GM20431 (cell line): Measurements from ENCODE around the gene NXPH4.

Source experiments
- in situ Hi-C: fragments of 300-500 bp; cut with MseI, MboI; formaldehyde crosslinking; loops from one replicate; pipeline ENCODE4 v1.15.0; 2020; ENCODE audit warnings: low sequenced_read_pairs; ENCODE audit not compliant: unreplicated experiment

Gene NXPH4

DNA sequence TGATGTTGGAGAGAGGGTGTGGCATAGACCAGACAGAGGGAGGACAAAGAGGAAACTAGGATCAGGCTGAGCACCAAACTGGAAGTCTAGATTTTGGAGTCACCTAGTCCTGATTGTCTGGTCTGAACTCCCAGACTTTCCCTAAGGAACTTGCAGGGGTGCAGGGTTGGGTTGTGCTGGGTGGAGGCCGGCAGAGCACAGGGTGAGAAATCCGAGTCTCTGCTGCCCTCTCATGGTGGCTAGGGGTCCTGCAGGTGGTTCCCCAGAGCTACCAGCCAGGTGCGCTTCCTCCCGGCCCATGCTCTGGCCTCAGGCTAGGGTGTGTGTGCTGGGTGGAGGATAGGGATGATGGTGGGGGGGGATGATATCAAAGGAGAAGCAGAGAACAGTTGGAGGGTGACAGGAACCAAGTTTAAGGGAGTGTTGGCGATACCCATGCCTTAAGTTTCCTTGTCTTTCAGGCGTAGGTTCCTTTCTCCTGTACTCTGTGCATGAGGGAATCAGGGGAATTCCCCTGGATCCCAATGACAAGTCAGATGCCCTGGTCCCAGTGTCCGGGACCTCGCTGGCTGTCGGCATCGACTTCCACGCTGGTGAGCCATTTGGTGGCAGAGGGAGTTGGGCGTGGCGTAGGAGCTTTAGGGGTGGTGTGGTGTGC is 33.5 kb upstream of the NXPH4 start:
- in situ Hi-C loops = no loop called here

DNA sequence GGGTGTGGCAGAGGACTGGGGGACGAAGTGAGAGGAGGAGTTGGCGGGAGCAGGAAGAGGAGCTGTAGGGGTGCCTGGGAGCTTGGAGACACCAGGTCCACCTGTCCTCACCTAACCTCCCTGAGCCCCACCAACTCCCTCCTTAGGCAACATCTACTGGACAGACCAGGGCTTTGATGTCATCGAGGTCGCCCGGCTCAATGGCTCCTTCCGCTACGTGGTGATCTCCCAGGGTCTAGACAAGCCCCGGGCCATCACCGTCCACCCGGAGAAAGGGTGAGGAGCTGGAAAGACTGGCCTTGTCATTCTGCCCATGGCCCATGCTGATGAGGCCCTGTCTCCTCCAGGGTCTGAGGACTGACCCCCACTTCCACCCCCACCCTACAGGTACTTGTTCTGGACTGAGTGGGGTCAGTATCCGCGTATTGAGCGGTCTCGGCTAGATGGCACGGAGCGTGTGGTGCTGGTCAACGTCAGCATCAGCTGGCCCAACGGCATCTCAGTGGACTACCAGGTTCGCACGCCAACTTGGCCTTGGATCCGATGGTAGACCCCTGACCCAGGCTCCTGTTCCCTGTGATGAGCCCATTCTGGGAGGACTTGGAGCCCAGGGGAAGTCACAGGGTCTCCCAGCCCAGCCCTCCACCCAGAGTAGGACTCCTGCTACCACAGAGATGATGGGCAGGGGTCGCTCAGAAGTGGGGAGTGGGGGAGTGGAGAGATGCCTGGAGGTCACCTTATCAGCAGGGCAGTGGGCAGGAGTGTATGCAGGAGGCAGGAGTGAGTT is 32.5 kb upstream of the NXPH4 start:
- in situ Hi-C loops = no loop called here

DNA sequence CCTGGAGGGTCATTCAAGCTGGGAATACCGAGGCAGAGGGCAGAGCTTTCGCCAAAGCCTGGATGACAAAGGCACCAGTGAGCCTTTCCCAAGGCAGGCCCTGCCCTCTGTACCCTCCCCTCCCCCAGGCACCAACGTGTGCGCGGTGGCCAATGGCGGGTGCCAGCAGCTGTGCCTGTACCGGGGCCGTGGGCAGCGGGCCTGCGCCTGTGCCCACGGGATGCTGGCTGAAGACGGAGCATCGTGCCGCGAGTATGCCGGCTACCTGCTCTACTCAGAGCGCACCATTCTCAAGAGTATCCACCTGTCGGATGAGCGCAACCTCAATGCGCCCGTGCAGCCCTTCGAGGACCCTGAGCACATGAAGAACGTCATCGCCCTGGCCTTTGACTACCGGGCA is 31.2 kb upstream of the NXPH4 start:
- in situ Hi-C loops = no loop called here

DNA sequence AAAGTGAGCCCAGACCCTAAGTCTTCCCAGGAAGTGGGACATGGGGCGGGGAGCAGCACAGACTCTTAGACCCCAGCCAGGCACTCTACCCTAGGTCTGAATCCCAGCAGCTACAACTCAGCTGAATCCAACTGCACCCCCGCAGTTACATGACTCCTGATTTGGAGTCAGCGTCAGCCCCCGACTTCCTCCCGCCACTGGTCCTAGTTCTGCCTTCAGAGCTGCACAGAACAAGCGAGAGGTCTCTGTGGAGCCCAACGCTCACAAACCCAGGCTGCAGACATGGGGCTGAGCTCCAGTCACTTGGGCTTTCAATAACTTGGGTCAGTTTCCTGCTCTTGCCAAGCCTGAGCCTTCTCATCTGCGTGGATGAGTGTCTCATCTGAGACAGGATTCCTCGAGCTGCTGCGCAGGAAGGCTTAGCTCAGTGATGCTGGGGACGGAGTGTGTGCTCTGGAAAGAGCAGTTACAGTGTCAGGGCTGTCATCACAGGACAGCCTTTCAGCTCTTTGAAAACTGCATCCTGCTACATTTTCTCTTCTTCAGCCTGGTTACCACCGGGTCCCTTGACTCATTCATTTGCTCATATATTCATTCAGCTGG is 30.6 kb upstream of the NXPH4 start:
- in situ Hi-C loops = no loop called here

DNA sequence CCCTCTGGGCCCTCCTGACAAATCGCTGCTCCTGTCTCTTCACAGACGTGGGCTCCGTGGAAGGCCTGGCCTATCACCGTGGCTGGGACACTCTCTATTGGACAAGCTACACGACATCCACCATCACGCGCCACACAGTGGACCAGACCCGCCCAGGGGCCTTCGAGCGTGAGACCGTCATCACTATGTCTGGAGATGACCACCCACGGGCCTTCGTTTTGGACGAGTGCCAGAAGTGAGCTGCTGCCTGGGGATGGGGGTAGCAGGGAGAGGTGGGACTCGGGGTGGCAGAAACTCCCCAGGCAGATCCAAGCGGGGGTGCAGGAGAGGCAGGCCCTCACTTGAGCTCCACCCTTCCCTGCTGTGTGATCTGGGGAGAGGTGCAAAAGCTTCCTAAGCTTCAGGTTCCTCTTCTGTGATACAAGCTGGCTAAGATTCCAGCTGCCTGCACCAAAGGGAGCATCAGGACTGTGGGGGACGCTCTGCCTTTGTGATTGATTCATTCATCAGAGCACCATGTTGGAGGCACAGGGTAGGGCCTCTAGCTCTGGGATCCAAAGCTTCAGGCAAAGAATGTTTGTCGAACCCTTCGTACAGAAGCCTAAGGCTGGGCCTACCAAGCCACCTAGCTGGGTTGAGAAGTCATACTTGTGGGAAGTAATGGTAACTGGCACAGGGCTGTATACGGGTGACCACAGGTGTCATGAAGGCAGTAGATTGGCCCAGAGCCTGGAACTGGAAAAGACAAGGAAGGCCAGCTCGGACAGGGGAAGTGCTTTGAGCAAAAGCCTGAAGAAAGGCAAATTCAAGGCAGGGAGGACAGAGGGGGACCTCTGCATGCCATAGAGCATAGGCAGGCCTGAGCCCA is 29.1 kb upstream of the NXPH4 start:
- in situ Hi-C loops = no loop called here

DNA sequence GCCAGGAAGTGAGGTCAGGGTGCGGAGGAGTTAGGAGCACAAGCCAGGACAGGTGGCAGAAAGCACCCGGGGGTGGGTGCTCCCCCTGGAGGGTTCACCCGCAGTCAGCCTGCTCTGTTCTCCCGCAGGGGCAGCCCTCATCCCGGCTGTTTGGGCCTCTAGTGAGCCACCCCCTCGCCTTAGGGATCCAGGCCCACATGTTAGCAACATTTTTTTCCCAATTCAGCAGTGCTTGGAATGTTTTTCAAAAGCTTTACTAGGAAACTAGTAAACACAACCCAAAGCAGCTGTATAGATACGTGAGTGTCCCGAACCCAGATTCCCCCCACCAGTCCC is 28.5 kb upstream of the NXPH4 start:
- in situ Hi-C loops = no loop called here

DNA sequence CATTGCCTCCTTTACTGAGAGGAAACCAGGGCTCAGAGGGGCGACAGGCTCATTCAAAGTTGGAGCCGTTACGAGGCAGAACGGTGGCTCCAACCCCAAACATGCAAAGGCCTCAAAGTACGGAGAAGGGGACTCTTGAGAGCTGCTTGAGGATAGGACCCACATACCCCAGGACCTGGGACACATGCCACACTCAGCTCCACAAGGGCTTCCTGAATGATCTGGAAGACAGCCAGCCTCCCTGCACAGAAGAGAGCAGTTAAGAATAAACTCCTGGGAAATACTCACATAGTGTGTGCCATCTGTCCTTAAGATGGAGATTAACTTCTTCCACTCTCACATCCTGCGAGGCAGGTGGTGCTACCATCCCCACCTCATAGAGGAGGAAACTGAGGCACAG is 26.6 kb upstream of the NXPH4 start:
- in situ Hi-C loops = no loop called here

DNA sequence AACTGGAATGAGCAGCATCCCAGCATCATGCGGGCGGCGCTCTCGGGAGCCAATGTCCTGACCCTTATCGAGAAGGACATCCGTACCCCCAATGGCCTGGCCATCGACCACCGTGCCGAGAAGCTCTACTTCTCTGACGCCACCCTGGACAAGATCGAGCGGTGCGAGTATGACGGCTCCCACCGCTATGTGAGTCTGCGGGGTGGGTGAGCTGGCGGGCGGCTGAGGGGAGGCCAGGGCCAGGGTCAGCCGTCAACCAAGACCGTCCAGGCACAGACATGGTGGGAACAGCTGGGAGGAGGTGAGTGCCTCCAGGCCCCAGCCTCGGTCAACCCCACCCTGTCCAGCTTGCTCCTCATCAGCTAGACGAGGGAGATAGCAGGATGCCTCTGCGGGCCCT is 25.8 kb upstream of the NXPH4 start:
- in situ Hi-C loops = no loop called here

DNA sequence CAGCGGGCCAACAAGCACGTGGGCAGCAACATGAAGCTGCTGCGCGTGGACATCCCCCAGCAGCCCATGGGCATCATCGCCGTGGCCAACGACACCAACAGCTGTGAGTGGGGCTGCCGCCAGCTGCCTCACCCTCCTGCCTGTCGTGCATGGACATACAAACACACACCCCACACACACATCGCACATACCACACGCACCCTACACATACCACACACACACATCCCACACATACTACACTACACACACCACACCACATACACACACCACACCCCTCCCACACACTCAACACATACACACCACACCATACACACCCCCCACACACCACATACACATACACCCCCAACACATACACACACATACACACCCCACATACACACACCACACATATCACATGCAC is 25.2 kb upstream of the NXPH4 start:
- in situ Hi-C loops = no loop called here

DNA sequence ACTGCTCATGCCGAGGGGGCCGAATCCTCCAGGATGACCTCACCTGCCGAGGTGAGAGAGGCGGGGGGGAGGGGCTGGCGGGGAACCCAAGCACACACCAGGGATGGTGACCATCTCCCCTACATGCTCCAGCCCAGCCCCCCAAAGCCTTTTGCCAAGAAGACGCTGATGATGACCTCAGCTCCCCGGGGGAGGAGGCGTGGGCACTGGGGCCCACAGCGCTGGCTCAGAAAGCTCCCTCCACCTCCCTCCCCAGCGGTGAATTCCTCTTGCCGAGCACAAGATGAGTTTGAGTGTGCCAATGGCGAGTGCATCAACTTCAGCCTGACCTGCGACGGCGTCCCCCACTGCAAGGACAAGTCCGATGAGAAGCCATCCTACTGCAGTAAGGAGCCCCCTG is 23.7 kb upstream of the NXPH4 start:
- in situ Hi-C loops = no loop called here

DNA sequence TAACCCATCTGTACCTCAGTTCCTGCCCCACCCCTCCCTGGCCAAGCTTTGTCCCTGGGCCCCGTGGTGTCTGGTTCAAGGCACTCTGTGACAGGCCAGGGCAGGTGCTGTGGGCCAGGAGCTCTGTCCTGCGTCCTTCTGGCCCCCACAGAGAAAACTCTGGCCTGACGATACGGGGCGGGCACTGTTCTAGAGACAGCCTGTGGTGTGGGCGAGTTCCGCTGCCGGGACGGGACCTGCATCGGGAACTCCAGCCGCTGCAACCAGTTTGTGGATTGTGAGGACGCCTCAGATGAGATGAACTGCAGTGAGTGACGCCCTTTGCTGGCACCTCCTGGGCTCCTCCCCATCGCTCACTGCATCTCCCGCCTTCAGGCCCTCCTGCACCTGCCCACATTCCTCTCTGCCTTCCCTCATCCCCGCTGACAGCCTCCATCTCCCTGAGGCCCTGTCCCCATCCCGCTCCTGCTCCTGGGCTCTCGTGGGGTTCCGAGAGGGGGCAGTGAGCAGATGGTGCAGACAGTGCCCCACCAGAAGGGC is 22.8 kb upstream of the NXPH4 start:
- in situ Hi-C loops = no loop called here

DNA sequence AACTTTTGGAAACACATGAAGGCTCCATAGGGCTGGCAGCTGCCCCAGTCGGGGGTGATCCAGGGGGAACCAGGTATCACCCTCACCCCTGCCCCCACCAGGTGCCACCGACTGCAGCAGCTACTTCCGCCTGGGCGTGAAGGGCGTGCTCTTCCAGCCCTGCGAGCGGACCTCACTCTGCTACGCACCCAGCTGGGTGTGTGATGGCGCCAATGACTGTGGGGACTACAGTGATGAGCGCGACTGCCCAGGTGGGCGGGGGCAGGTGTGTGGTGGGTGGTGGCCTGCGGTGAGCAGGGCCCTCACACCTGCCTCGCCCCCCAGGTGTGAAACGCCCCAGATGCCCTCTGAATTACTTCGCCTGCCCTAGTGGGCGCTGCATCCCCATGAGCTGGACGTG is 22.3 kb upstream of the NXPH4 start:
- in situ Hi-C loops = no loop called here

DNA sequence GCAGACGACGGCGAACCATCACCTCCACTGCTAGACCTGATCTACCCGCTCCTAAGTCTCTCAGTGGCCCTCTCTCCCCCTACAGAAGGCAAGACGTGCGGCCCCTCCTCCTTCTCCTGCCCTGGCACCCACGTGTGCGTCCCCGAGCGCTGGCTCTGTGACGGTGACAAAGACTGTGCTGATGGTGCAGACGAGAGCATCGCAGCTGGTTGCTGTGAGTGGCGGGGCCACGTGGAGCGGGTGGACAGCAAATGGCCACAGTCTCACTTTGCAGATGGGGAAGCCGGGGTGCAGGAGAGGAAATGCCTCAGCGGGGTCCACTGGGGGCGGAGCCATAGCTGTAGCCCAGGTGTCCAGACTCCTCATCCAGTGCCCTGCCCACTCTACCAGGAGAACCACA is 21.4 kb upstream of the NXPH4 start:
- in situ Hi-C loops = no loop called here

DNA sequence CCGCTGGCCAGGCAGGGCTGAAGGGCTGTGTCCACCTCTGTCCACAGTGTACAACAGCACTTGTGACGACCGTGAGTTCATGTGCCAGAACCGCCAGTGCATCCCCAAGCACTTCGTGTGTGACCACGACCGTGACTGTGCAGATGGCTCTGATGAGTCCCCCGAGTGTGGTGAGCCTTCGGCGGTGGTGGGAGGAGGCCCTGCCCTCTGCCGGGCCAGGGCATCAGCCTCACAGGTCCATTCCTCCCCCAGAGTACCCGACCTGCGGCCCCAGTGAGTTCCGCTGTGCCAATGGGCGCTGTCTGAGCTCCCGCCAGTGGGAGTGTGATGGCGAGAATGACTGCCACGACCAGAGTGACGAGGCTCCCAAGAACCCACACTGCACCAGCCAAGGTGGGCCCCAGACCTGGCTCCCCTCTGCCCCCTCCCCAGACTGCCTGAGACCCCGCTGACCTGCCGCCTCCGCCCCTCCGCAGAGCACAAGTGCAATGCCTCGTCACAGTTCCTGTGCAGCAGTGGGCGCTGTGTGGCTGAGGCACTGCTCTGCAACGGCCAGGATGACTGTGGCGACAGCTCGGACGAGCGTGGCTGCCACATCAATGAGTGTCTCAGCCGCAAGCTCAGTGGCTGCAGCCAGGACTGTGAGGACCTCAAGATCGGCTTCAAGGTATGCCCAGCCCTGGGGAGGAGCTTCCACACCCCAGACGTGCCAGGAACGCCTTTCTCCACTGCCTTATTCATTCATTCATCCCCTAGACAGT is 20.8 kb upstream of the NXPH4 start:
- in situ Hi-C loops = no loop called here

DNA sequence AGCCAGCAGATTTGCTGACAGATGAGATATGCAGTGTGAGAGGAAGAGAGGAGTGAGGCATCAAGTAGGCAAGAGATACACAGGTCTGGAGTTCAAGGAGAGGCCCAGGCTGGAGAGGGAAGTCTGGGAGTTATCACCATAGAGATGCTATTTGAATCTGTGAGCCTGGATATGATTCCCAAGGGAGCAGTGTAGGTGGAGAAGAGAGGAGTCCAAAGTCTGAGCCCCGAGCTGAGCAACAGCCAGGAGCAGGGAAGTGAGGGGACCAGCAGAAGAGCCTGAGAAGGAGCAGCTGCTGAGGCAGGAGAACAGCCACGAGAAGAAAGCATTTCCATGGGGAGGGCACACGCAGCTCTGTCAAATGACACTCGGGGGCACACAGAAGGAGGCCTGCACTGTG is 20.2 kb upstream of the NXPH4 start:
- in situ Hi-C loops = no loop called here

DNA sequence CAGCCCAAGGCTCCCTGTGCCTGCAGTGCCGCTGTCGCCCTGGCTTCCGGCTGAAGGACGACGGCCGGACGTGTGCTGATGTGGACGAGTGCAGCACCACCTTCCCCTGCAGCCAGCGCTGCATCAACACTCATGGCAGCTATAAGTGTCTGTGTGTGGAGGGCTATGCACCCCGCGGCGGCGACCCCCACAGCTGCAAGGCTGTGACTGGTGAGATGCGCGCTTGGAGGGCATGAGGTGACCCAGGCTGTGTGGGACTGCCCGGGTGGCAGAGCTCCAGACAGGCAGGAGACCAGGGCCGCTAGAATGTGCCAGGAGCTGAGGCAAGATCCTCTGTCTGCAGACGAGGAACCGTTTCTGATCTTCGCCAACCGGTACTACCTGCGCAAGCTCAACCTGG is 19.6 kb upstream of the NXPH4 start:
- in situ Hi-C loops = no loop called here

DNA sequence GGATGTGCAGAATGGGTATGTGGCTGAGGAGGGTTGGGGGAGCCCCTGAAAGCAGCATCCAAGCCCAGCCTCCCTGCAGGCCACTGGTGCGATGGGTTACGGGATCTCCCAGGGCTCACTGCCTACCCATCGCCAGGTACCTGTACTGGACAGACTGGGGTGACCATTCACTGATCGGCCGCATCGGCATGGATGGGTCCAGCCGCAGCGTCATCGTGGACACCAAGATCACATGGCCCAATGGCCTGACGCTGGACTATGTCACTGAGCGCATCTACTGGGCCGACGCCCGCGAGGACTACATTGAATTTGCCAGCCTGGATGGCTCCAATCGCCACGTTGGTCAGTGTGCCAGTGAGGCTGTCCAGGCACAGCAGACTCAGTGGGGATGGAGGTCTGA is 18.3 kb upstream of the NXPH4 start:
- in situ Hi-C loops = no loop called here

DNA sequence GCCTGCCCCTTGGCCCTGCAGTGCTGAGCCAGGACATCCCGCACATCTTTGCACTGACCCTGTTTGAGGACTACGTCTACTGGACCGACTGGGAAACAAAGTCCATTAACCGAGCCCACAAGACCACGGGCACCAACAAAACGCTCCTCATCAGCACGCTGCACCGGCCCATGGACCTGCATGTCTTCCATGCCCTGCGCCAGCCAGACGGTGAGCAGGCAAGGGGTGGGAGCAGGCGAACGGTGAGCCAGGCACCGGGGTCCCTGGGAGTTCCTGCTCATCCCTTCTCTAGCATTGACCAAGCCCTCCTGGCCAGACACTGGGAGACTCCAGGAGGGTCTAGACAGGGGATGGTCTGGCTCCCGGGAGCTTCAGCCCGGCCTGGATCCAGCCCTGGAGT is 17.4 kb upstream of the NXPH4 start:
- in situ Hi-C loops = no loop called here

DNA sequence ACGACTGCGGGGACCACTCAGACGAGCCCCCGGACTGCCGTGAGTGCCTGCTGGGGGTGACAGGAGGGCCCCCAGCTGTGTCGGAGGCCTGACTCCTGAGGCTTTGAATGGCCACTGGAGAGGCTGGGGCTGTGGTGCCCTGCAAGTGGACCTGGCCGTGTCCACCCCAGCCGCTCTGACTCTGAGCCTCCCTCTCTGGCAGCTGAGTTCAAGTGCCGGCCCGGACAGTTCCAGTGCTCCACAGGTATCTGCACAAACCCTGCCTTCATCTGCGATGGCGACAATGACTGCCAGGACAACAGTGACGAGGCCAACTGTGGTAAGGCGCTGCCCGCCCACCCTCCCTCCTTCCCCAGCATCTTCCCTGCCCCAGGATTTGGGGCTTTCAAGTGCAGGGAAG is 16.1 kb upstream of the NXPH4 start:
- in situ Hi-C loops = no loop called here

DNA sequence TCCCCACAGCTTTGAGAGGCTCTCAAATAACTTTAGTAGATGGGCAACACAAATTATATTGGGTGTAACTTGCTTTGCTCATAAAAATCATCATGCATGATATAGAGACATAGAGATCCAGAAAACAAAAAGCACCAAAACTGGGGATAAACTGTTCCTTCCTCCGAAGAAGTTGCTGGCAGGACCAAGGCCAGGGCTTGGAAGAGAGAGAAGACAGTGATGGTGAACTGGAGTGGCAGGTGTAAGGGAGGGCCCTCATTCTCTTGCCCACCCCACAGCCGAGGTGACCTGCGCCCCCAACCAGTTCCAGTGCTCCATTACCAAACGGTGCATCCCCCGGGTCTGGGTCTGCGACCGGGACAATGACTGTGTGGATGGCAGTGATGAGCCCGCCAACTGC is 15.4 kb upstream of the NXPH4 start:
- in situ Hi-C loops = no loop called here
